Muscle layer of colon (tissue), 2 donors: Measurements from ENCODE around the gene RGS7.
"Not testable (repeated sequence)": the region's sequence is repeated elsewhere in the genome, so short reads cannot be mapped to it uniquely, and the experiment has no call there.

Source experiments
- H3K27ac ChIP-seq: one replicate; pipeline ENCODE4 v1.7.0; 2013; ENCODE audit warnings: low read depth, mild to moderate bottlenecking, low read length, moderate library complexity
- H3K27me3 ChIP-seq, 2 donors: one replicate each; pipeline ENCODE4 v1.7.0; 2013; ENCODE audit warnings: low read length in 2 of 2, mild to moderate bottlenecking in 2 of 2; ENCODE audit not compliant: insufficient read depth in 2 of 2, control insufficient read depth in 1 of 2
- H3K36me3 ChIP-seq: one replicate; pipeline ENCODE4 v1.7.0; 2013; ENCODE audit warnings: mild to moderate bottlenecking, low read length; ENCODE audit not compliant: insufficient read depth
- H3K4me1 ChIP-seq: one replicate; pipeline ENCODE4 v1.7.0; 2013; ENCODE audit warnings: mild to moderate bottlenecking, low read length; ENCODE audit not compliant: insufficient read depth
- H3K4me3 ChIP-seq, 2 donors: one replicate each; pipeline ENCODE4 v1.7.0; 2013; ENCODE audit warnings: low read length in 2 of 2, low read depth in 1 of 2, mild to moderate bottlenecking in 1 of 2, moderate library complexity in 1 of 2
- H3K9ac ChIP-seq: one replicate; pipeline ENCODE4 v1.7.0; 2013; ENCODE audit warnings: low read length
- H3K9me3 ChIP-seq: one replicate; pipeline ENCODE4 v1.7.0; 2013; ENCODE audit warnings: mild to moderate bottlenecking, low read length
- donor health status: abdominal sarcoma.
- donor health status: Adenocarcinoma of cecum.

RGS7 gene

DNA sequence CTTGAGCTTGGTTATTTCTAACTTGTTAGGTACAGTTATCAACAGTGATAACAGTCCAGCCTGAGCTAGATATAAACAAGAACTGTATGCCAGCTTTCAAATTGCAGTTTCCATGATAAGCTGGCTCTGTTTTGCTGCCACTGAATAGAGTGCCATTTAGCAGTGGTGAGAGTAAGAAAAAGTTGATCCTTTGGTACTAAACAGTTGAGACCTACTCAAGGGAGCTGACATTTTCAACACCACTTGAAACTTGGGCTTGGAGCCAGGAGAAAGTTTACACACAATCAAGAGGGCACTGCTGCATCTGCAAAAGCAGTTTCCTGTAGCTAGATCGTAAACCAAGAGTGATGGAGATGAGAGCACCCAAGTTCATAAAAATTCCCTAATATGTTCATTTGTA, 131.3 kb downstream of the RGS7 start:
- Histone ChIP-seq H3K9me3 (no peaks in the 10 kb centered on the region), H3K9ac (no peak overlapping the region), H3K4me1 (no peaks in the 10 kb centered on the region), H3K27ac (no peak overlapping the region), H3K36me3 (no peaks in the 10 kb centered on the region), H3K27me3 (no peaks in the 10 kb centered on the region), H3K4me3 (no peak overlapping the region)

DNA sequence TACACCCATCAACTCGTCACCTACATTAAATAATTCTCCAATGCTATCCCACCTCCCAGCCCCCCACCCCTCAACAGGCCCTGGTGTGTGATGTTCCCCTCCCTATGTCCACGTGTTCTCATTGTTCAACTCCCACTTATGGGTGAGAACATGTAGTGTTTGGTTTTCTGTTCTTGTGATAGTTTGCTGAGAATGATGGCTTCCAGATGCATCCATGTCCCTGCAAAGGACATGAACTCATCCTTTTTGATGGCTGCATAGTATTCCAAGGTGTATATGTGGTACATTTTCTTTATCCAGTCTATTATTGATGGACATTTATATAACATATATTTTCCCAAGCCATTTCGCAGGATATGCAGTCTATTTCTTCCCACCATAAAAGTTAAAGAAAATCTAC, 132.8 kb downstream of the RGS7 start:
- H3K9me3 ChIP-seq, H3K27ac ChIP-seq, H3K27me3 ChIP-seq, H3K4me1 ChIP-seq, H3K9ac ChIP-seq, H3K36me3 ChIP-seq, H3K4me3 ChIP-seq: not testable (repeated sequence)

DNA sequence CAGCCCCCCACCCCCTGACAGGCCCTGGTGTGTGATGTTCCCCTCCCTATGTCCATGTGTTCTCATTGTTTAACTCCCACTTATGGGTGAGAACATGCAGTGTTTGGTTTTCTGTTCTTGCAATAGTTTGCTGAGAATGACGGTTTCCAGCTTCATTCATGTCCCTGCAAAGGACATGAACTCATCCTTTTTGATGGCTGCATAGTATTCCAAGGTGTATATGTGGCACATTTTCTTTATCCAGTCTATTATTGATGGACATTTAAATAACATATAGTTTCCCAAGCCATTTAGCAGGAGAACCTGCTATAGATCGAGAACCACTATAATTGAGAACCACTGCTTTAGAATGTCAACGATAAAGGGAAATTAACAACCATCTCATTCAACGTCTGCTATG, 134.2 kb downstream of the RGS7 start:
- H3K27me3 ChIP-seq, H3K4me3 ChIP-seq, H3K27ac ChIP-seq, H3K36me3 ChIP-seq, H3K9me3 ChIP-seq, H3K4me1 ChIP-seq, H3K9ac ChIP-seq: not testable (repeated sequence)

DNA sequence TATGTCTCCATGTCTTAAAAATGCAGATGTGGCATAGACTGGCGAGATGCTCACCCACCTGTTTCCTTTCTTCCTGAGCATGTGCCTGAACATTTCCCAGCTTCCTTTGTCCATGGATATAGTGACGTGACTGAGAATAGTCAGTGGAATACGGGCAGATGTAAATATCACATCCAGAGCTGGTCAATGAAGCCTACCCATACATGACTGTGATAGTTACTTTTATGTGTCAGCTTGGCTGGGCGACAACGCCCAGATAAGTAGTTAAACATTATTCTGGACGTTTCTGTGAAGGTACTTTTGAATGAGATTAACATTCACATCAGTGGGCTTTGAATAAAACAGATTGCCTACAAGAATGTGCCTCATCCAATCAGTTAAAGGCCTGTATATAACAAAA, 135.7 kb downstream of the RGS7 start:
- Histone ChIP-seq H3K4me3 (no peak overlapping the region), H3K4me1 (no peaks in the 10 kb centered on the region), H3K9ac (no peak overlapping the region), H3K27ac (no peak overlapping the region), H3K9me3 (no peaks in the 10 kb centered on the region), H3K27me3 (no peaks in the 10 kb centered on the region), H3K36me3 (no peaks in the 10 kb centered on the region)

DNA sequence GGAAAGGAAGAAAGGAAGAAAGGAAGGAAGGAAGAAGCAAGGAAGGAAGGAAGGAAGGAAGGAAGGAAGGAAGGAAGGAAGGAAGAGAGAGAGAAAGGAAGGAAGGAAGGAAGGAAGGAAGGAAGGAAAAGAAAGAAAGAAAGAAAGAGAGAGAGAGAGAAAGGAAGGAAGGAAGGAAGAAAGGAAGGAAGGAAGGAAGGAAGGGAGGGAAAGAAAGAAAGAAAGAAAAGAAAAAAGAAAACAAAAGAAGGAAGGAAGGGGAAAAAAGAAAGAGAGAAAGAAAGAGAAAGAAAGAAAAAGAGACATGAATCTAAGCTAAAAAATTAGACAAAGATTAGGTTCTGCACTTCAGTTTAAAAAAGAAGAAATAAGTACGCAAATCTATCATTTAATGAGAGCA, 136.1 kb downstream of the RGS7 start:
- H3K9me3 ChIP-seq = not testable (repeated sequence)

DNA sequence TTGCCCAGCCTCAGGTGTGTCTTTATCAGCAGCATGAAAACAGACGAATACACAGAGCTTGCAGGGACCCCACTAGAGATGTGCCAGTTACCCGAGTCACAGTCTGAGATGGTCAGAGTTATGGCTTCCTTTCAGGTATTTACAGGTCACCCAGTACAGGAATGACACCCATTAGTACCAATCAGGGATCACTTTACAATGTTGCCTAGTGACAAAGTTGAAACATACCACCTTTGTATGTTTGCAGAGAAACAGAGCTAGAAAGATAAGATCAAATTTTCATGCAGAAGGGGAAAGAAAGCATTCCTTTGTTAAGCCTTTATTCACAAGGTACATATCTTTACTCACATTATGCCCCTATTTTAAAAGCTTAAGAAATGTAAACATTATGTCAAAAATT, 137.6 kb downstream of the RGS7 start:
- Histone ChIP-seq H3K9me3 (no peaks in the 10 kb centered on the region), H3K27ac (no peak overlapping the region), H3K9ac (no peak overlapping the region)

More for the DNA sequence above, 136.1 kb downstream of the RGS7 start:
- not testable (repeated sequence) for H3K36me3 ChIP-seq, H3K9ac ChIP-seq, H3K4me1 ChIP-seq, H3K27ac ChIP-seq, H3K4me3 ChIP-seq, H3K27me3 ChIP-seq

DNA sequence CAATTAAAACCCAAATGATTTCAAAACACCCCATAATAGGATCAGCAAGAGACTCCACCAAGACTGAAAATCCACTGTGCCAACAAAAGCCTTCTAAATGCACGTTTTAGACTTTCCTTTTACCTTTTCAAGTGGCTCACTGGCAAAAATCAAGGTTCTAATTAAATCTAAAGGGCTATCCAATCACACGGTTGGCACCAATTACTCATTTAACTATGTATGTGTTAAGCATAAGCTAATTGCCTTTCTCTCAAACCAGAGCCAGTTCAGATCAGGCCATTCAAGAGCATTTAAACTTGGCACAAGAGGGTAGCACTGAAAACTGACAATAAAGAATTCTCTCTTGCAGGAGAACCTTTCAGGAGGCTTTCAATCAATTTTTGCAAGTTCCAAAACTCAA, 139.5 kb downstream of the RGS7 start:
- Histone ChIP-seq H3K36me3 (no peaks in the 10 kb centered on the region), H3K9me3 (no peaks in the 10 kb centered on the region), H3K27ac (no peak overlapping the region), H3K4me1 (no peaks in the 10 kb centered on the region), H3K27me3 (no peaks in the 10 kb centered on the region), H3K9ac (no peak overlapping the region), H3K4me3 (no peak overlapping the region)

More for the DNA sequence above, 137.6 kb downstream of the RGS7 start:
- Histone ChIP-seq H3K27me3 (no peaks in the 10 kb centered on the region), H3K36me3 (no peaks in the 10 kb centered on the region), H3K4me3 (no peak overlapping the region), H3K4me1 (no peaks in the 10 kb centered on the region)

DNA sequence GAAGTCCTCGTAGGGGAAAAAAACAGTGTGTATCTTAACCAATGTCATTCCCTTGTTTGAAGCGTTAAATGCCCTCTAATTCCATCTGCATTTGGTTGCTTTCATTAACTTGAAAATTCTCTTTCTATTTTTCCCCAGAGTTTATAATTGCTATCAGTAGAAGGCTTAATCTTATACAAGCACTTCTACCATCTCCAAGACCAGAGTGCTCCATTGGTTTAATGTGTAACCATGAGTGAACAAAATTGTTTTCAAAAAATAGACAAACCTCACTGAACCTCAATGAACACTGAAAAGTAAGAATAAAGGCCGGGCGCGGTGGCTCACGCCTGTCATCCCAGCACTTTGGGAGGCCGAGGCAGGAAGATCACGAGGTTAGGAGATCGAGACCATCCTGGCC, 141.3 kb downstream of the RGS7 start:
- no peaks in the 10 kb centered on the region for H3K27me3 ChIP-seq
- H3K4me1 ChIP-seq = no peaks in the 10 kb centered on the region
- H3K9ac ChIP-seq = no peak overlapping the region
- no peak overlapping the region for H3K4me3 ChIP-seq
- H3K36me3 ChIP-seq = no peaks in the 10 kb centered on the region
- H3K9me3 ChIP-seq = no peaks in the 10 kb centered on the region
- H3K27ac ChIP-seq = no peak overlapping the region

DNA sequence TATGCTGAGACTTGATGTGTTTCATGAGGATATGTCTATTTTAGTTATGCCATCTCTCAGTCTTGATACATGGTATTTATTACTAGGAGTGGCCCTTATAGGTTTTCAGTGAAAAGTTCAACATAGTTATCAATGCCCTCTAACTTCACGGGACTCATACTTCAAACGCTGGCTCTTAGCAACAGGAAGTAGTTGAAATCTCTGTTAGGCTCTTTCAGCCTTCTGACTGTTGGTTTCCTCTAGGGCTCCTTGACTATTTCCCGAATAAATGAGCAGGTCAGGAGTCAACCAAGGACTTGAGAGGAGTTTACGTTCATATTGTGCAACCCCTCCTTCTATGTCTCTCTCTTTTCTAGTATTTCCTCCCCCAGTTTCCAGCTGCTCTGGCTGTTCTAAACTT, 141.8 kb downstream of the RGS7 start:
- Histone ChIP-seq H3K27ac (no peak overlapping the region), H3K36me3 (no peaks in the 10 kb centered on the region), H3K9me3 (no peaks in the 10 kb centered on the region), H3K4me3 (no peak overlapping the region), H3K4me1 (no peaks in the 10 kb centered on the region), H3K9ac (no peak overlapping the region), H3K27me3 (no peaks in the 10 kb centered on the region)

DNA sequence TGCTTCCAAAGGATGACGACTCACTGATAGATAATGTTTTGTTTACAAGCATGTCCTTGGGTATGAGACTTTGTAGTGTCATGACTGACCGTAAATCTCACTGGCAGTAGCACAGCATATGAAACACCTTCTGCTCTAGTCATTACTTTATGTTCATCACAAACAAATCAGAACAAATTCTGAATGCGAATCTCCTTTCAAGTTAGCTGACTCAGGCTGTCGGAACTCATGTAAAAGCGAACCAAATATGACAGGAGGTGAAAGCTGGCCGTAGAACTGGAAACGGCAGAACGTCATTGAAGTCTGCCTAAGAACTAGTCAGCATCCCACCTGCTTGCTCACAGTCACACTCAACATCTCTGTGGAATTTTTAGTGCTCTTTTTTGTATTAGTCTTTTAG, 143.9 kb downstream of the RGS7 start:
- Histone ChIP-seq H3K27ac (no peak overlapping the region), H3K9me3 (no peaks in the 10 kb centered on the region), H3K9ac (no peak overlapping the region), H3K4me1 (no peaks in the 10 kb centered on the region), H3K4me3 (no peak overlapping the region), H3K36me3 (no peaks in the 10 kb centered on the region), H3K27me3 (no peaks in the 10 kb centered on the region)

DNA sequence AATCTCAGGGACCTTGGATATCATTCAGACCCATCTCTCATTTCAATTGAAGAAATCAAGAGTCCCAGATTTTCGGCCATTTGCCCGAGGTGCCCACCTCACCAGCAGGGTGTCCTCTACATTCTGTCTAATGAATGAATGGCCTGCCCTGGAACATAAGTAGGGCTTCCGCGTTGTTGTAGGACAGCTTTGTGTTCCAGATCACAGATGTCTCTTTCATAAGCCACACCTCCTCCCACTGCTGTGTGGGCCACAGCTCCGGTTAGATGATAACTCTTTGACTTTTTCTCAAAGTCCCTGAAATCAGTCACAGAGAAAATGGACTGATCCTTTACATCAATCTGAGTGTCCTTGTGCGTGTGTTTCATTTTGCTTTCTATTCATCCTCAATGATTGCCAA, 144.4 kb downstream of the RGS7 start:
- H3K4me1 ChIP-seq = no peaks in the 10 kb centered on the region
- no peaks in the 10 kb centered on the region for H3K36me3 ChIP-seq
- no peak overlapping the region for H3K27ac ChIP-seq
- no peaks in the 10 kb centered on the region for H3K9me3 ChIP-seq
- no peaks in the 10 kb centered on the region for H3K27me3 ChIP-seq
- H3K4me3 ChIP-seq = no peak overlapping the region
- H3K9ac ChIP-seq = no peak overlapping the region

DNA sequence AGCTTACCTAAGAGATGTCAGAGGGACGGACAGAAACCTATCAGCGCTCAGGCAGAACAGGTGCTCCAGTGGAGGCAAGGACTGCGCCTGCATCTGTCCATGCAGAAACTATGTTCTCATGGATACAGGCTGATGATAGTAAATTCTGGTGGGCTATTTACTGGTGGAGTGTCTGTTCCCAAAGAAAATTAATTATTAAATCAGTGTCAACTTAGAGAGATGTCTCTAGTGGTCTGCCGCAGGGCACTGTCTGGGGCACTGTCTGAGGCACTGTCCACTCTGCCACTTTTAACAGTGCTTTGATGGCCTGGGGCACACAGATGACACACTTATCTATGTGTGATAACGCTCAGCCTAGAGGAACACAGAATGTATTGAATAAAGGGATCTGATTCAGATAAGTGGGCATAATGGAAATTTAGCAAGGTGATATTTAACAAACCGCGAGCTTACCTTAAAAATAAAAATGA, 148.1 kb downstream of the RGS7 start:
- H3K9ac ChIP-seq = no peak overlapping the region
- H3K36me3 ChIP-seq = no peaks in the 10 kb centered on the region
- no peak overlapping the region for H3K4me3 ChIP-seq
- H3K27me3 ChIP-seq = no peaks in the 10 kb centered on the region
- H3K9me3 ChIP-seq = no peaks in the 10 kb centered on the region
- no peak overlapping the region for H3K27ac ChIP-seq
- H3K4me1 ChIP-seq = no peaks in the 10 kb centered on the region
